ENCODE data around the gene SLC4A2. TPM values are rescaled to one million over a fixed set of nuclear protein-coding genes. Genes with fewer than 3 reads are reported as not detected.

SLC4A2 gene
- total RNA-seq, 1 donor from 2014 or later: 128 TPM

GRCh38 chr7:151125846-151126481 is 66.6 kb downstream of the SLC4A2 start:
- H3K4me3 Mint-ChIP-seq: no peak overlapping the region
- no peaks in the 10 kb centered on the region for H3K36me3 Mint-ChIP-seq (ENCODE audit: low read depth)
- H3K27me3 Mint-ChIP-seq (ENCODE audit: insufficient read depth): no peaks in the 10 kb centered on the region
- no peaks in the 10 kb centered on the region for H3K9me3 Mint-ChIP-seq
- DNase-seq (ENCODE audit: low spot score): no peak
- no peaks in the 10 kb centered on the region for H3K4me1 Mint-ChIP-seq (ENCODE audit: low read depth)
- intact Hi-C loops (cut with micrococcal nuclease): no loop called here
- no peak overlapping the region for H3K27ac Mint-ChIP-seq

Other genes starting within 250 kb of the SLC4A2 start
- not detected in 2 replicates for gene AOC1, start 207.1 kb upstream of the SLC4A2 start, total RNA-seq
- 0.20 and 0.49 TPM in 2 replicates for gene KCNH2, start 81.3 kb upstream of the SLC4A2 start, total RNA-seq
- 12.2 and 12.8 TPM in 2 replicates for gene NOS3, start 68.6 kb upstream of the SLC4A2 start, total RNA-seq
- 4.7 and 6.3 TPM in 2 replicates for gene ATG9B, start 35.1 kb upstream of the SLC4A2 start, total RNA-seq
- gene ABCB8, start 31.1 kb upstream of the SLC4A2 start, total RNA-seq: 56.9 and 57.9 TPM in 2 replicates
- gene ASIC3, start 11.1 kb upstream of the SLC4A2 start, total RNA-seq: 1.9 and 4.1 TPM in 2 replicates
- gene CDK5, start 1.7 kb upstream of the SLC4A2 start, total RNA-seq: 24.9 and 28.1 TPM in 2 replicates
- 92.6 and 96.3 TPM in 2 replicates for gene FASTK, start 21.2 kb downstream of the SLC4A2 start, total RNA-seq
- gene TMUB1, start 23.9 kb downstream of the SLC4A2 start, total RNA-seq: 55.3 and 63.4 TPM in 2 replicates
- gene AGAP3, start 26.9 kb downstream of the SLC4A2 start, total RNA-seq: 52.9 and 58.0 TPM in 2 replicates
- not detected in 2 replicates for gene GBX1, start 108.1 kb downstream of the SLC4A2 start, total RNA-seq
- gene ASB10, start 127.7 kb downstream of the SLC4A2 start, total RNA-seq: not detected in 2 replicates
- not detected in 2 replicates for gene H2BK1, start 150.9 kb downstream of the SLC4A2 start, total RNA-seq
- 81.7 and 85.4 TPM in 2 replicates for gene ABCF2, start 167.6 kb downstream of the SLC4A2 start, total RNA-seq
- gene CHPF2, start 172.9 kb downstream of the SLC4A2 start, total RNA-seq: 45.6 and 48.5 TPM in 2 replicates
- 2.4 and 3.1 TPM in 2 replicates for gene SMARCD3, start 189.1 kb downstream of the SLC4A2 start, total RNA-seq